ENCODE measurements around the gene DBH. TPM values are rescaled to one million over a fixed set of nuclear protein-coding genes. Genes with fewer than 3 reads are reported as not detected.

Gene DBH
- total and polyA plus RNA-seq, 2 donors (not counting 1 experiment from before 2014, with no cell fraction given) = not detected

GRCh38 chr9:133645021-133645765 is 9.0 kb downstream of the DBH start:
- ChIA-PET CTCF (no interaction called here), POLR2A (no interaction called here)
- 23% methylated on average over 4 of the region's 10 CpGs for WGBS (ENCODE audit: insufficient coverage)
- Histone ChIP-seq H3K27me3 (replicated peaks in 1 of 4; ENCODE audit: control extremely low read depth in 1 of 4, control insufficient read depth in 3 of 4, insufficient read depth in 4 of 4, low read length in 3 of 4) (no peaks in the 10 kb centered on the region), H3K4me3 (ENCODE audit: control extremely low read depth in 1 of 5, extremely low read depth in 1 of 5, insufficient read depth in 1 of 5, low read depth in 2 of 5, low read length in 4 of 5) (no peak overlapping the region), H3K79me2 (ENCODE audit: control insufficient read depth, insufficient read depth, low read length) (no peaks in the 10 kb centered on the region), H3K4me1 (ENCODE audit: control insufficient read depth in 2 of 2, insufficient read depth in 2 of 2, low read length in 2 of 2) (no peaks in the 10 kb centered on the region), H3K36me3 (replicated peaks in 1 of 2; ENCODE audit: control extremely low read depth in 1 of 2, control insufficient read depth in 1 of 2, extremely low read depth in 1 of 2, insufficient read depth in 2 of 2, low read length in 1 of 2) (no peaks in the 10 kb centered on the region), H4K20me1 (ENCODE audit: control insufficient read depth, insufficient read depth, low read length, poor library complexity, severe bottlenecking) (no peaks in the 10 kb centered on the region), H3K4me2 (replicated peaks; ENCODE audit: low read depth, low read length, poor library complexity, severe bottlenecking) (no peak overlapping the region), H3K27ac (ENCODE audit: low read length in 2 of 2) (no peak overlapping the region), H2AFZ (ENCODE audit: insufficient read depth, low read depth, low read length, poor library complexity, severe bottlenecking) (no peak overlapping the region), H3K9me3 (ENCODE audit: control extremely low read depth in 1 of 3, control insufficient read depth in 2 of 3, insufficient read depth in 1 of 3, low read length in 2 of 3) (peaks cover 0 to 6% (median 0%) of the 10 kb centered on the region in 3 donors), H3K9ac (ENCODE audit: low read length) (no peak overlapping the region)
- intact Hi-C loops (cut with micrococcal nuclease) = no loop called here
- H3K27ac Mint-ChIP-seq = no peak overlapping the region
- ATAC-seq (ENCODE audit: low read depth) = no peak
- H3K4me3 Mint-ChIP-seq = no peak overlapping the region
- H3K9me3 Mint-ChIP-seq (ENCODE audit: insufficient read depth) = no peaks in the 10 kb centered on the region
- DNase-seq = no peak
- TF ChIP-seq EZH2 (IDR thresholded peaks at IDR 0.05; ENCODE audit: borderline replicate concordance, insufficient read depth, low read depth, low read length, poor library complexity, severe bottlenecking) (no peak), CTCF (IDR thresholded peaks at IDR 0.05) (no peak)
- no peaks in the 10 kb centered on the region for H3K4me1 Mint-ChIP-seq
- peaks cover 5% of the 10 kb centered on the region for H3K27me3 Mint-ChIP-seq

- CTCF ChIA-PET = no interaction called here
- intact Hi-C loops (cut with micrococcal nuclease) = no loop called here
Observed at GRCh38 chr9:133647148-133647547, 11.0 kb downstream of the DBH start.

More at GRCh38 chr9:133647148-133647547, 11.0 kb downstream of the DBH start:
- DNase-seq (no peak), ATAC-seq (ENCODE audit: low read depth) (no peak)
- peaks cover 0 to 3% (median 0%) of the 10 kb centered on the region in 4 experiments for H3K27me3 ChIP-seq (replicated peaks in 1 of 4; ENCODE audit: control extremely low read depth in 1 of 4, control insufficient read depth in 3 of 4, insufficient read depth in 4 of 4, low read length in 3 of 4)
- Mint-ChIP-seq H3K27ac (no peak overlapping the region), H3K27me3 (peaks cover 10% of the 10 kb centered on the region), H3K4me3 (no peak overlapping the region), H3K4me1 (no peaks in the 10 kb centered on the region), H3K9me3 (ENCODE audit: insufficient read depth) (no peaks in the 10 kb centered on the region)
- no peaks in the 10 kb centered on the region for H3K36me3 ChIP-seq (replicated peaks in 1 of 2; ENCODE audit: control extremely low read depth in 1 of 2, control insufficient read depth in 1 of 2, extremely low read depth in 1 of 2, insufficient read depth in 2 of 2, low read length in 1 of 2)
- H3K79me2 ChIP-seq (ENCODE audit: control insufficient read depth, insufficient read depth, low read length) = no peaks in the 10 kb centered on the region
- no peak overlapping the region for H3K4me3 ChIP-seq (ENCODE audit: control extremely low read depth in 1 of 5, extremely low read depth in 1 of 5, insufficient read depth in 1 of 5, low read depth in 2 of 5, low read length in 4 of 5)
- no peak for TF ChIP-seq CTCF (IDR thresholded peaks at IDR 0.05)
- no peak for TF ChIP-seq EZH2 (IDR thresholded peaks at IDR 0.05; ENCODE audit: borderline replicate concordance, insufficient read depth, low read depth, low read length, poor library complexity, severe bottlenecking)
- H3K9ac ChIP-seq (ENCODE audit: low read length) = no peak overlapping the region
- no peaks in the 10 kb centered on the region for H3K4me1 ChIP-seq (ENCODE audit: control insufficient read depth in 2 of 2, insufficient read depth in 2 of 2, low read length in 2 of 2)
- POLR2A ChIA-PET = no interaction called here
- no peak overlapping the region for H3K4me2 ChIP-seq (replicated peaks; ENCODE audit: low read depth, low read length, poor library complexity, severe bottlenecking)
- 92% methylated on average over 7 of the region's 7 CpGs for WGBS (ENCODE audit: insufficient coverage)
- no peak overlapping the region for H3K27ac ChIP-seq (ENCODE audit: low read length in 2 of 2)
- H2AFZ ChIP-seq (ENCODE audit: insufficient read depth, low read depth, low read length, poor library complexity, severe bottlenecking) = no peak overlapping the region
- no peaks in the 10 kb centered on the region for H4K20me1 ChIP-seq (ENCODE audit: control insufficient read depth, insufficient read depth, low read length, poor library complexity, severe bottlenecking)
- H3K9me3 ChIP-seq (ENCODE audit: control extremely low read depth in 1 of 3, control insufficient read depth in 2 of 3, insufficient read depth in 1 of 3, low read length in 2 of 3) = peaks cover 0 to 6% (median 0%) of the 10 kb centered on the region in 3 donors
